ENCODE data around the gene TXNDC11. TPM values are rescaled to one million over a fixed set of nuclear protein-coding genes. Genes with fewer than 3 reads are reported as not detected.

Gene TXNDC11
- total and polyA plus RNA-seq, 2 experiments from 2014 or later = 24.5 to 25.9 TPM

DNA sequence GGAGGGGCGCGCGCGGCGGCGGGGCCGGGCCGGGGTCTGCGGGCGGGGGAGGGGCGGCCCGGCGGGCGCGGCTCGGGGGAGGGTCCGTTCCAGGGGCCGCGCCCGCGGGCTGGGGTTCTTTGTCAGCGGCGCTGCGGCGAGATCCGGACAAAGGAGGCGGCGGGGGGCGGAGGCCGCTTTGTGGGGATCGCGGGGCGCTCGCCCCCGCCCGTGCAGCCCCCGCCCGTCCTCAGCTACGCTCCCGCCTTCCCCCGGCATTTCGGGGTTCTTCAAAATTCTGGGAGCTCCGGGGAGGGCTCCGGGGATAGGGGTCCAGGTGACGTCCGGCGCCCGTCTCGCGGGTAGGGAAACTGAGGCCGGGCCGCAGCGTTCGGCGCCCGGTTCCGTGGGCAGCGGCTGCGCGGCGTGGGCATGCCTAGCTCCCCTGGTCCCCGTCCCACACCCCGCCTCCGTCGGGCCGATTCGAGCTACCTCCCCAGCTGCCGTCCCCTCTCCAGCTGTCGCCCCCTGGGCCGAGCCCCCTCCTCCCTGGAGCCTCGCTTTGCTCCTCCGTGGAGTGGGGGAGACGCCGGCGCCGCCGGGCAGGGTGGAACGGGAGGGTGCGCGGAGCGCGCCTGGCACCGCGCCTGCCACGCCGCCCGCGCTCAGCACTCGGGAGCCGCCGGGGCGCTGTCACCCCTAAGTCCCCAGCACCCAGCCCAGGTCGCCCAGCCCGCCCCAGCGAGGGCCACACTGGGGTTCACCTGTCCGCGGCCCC is 73.9 kb downstream of the TXNDC11 start:
- Histone ChIP-seq H3K4me3 (peak overlapping the region; percentile 71), H2AFZ (peak overlapping the region; percentile 18), H3K9ac (peak overlapping the region; percentile 76), H4K20me1 (ENCODE audit: insufficient read depth) (no peaks in the 10 kb centered on the region), H3K9me3 (ENCODE audit: low read depth) (no peaks in the 10 kb centered on the region), H3F3A (ENCODE audit: insufficient read depth) (peaks cover 4% of the 10 kb centered on the region; the same call in 1 of the 2 replicates), H3K4me2 (ENCODE audit: unreplicated experiment) (peak overlapping the region; percentile 60), H3K36me3 (ENCODE audit: low read depth) (no peaks in the 10 kb centered on the region), H3K9me2 (ENCODE audit: insufficient read depth) (no peaks in the 10 kb centered on the region), H3K79me2 (ENCODE audit: insufficient read depth) (no peaks in the 10 kb centered on the region), H3K4me1 (ENCODE audit: insufficient read depth) (peaks cover 7% of the 10 kb centered on the region), H3K27me3 (replicated peaks; ENCODE audit: insufficient read depth) (no peaks in the 10 kb centered on the region), H3K27ac (no peak overlapping the region)
- TF ChIP-seq EZH2 (IDR thresholded peaks at IDR 0.05; ENCODE audit: insufficient read depth, poor library complexity, severe bottlenecking) (no peak), EZH2phosphoT487 (IDR thresholded peaks at IDR 0.05; ENCODE audit: insufficient read depth, low read depth) (no peak)
- 3 to 4% methylated on average over 19 to 66 of the region's 97 CpGs for WGBS, 2 experiments (ENCODE audit: low coverage in 1 of 2, low lambda C conversion rate in 2 of 2, missing lambda C conversion rate in 2 of 2)
- in situ Hi-C loops (cut with MboI) = no loop called here
- peak; percentile 44 for DNase-seq

- Histone ChIP-seq H3K27me3 (replicated peaks; ENCODE audit: insufficient read depth) (no peaks in the 10 kb centered on the region), H3K27ac (no peak within 1 kb of the TSS), H3K79me2 (ENCODE audit: insufficient read depth) (no peaks in the 10 kb centered on the region), H3K4me1 (ENCODE audit: insufficient read depth) (peaks cover 7% of the 10 kb centered on the region), H3K4me3 (peak within 1 kb of the TSS; percentile 72), H3K9me2 (ENCODE audit: insufficient read depth) (no peaks in the 10 kb centered on the region), H3F3A (ENCODE audit: insufficient read depth) (peaks cover 4% of the 10 kb centered on the region; the same call in 1 of the 2 replicates), H3K36me3 (ENCODE audit: low read depth) (no peaks in the 10 kb centered on the region), H3K9ac (peak within 1 kb of the TSS; percentile 76), H4K20me1 (ENCODE audit: insufficient read depth) (no peaks in the 10 kb centered on the region), H2AFZ (peak within 1 kb of the TSS; percentile 95), H3K4me2 (ENCODE audit: unreplicated experiment) (peak within 1 kb of the TSS; percentile 65), H3K9me3 (ENCODE audit: low read depth) (no peaks in the 10 kb centered on the region)
- in situ Hi-C loops (cut with MboI) = no loop called here
- peak; percentile 93 for DNase-seq
- no peak for TF ChIP-seq EZH2phosphoT487 (IDR thresholded peaks at IDR 0.05; ENCODE audit: insufficient read depth, low read depth)
- no peak for TF ChIP-seq EZH2 (IDR thresholded peaks at IDR 0.05; ENCODE audit: insufficient read depth, poor library complexity, severe bottlenecking)
- 14 to 17% methylated on average over 33 to 40 of the region's 93 CpGs for WGBS, 2 experiments (ENCODE audit: low coverage in 1 of 2, low lambda C conversion rate in 2 of 2, missing lambda C conversion rate in 2 of 2)
Observed at GRCh38 chr16:11667824-11668622, 74.6 kb downstream of the TXNDC11 start, which contains the start of gene SNN. Gene SNN (plus strand): TSS chr16:11668455. CDS start chr16:11676060, 7,605 bp downstream.

DNA sequence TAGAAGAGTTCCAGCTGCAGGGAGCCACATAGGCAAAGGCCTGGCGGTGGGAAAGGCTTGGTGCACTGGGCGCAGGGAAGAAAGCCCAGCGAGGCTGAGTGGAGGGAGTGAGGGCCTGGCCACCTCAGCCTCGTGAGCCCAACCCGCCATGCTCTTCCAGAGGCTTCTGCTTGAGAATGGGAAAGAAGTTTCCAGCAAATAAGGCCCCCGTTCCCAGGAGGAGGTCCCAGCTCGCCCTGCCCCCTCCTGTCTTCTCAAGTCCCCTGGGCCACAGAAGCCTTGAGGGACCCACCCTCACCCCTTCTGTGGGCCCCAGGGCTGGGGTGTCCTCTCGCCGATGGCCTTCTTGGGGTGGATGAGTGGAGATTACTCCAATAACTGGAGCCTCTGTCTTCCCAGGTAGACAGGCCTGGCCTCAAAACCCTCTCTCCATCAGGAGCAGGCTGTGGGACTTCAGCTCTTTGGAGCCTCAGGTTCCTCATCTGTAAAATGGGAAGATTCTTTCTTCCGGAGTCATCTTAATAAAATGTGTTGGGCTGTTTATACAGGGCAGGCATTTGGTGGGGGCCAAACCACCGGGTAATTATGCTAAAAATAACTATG is 75.3 kb downstream of the TXNDC11 start:
- Histone ChIP-seq H3K27me3 (replicated peaks; ENCODE audit: insufficient read depth) (no peaks in the 10 kb centered on the region), H3K9me3 (ENCODE audit: low read depth) (no peaks in the 10 kb centered on the region), H3K4me1 (ENCODE audit: insufficient read depth) (peaks cover 7% of the 10 kb centered on the region), H3K79me2 (ENCODE audit: insufficient read depth) (no peaks in the 10 kb centered on the region), H3K27ac (no peak overlapping the region), H3K9me2 (ENCODE audit: insufficient read depth) (no peaks in the 10 kb centered on the region), H3K36me3 (ENCODE audit: low read depth) (no peaks in the 10 kb centered on the region), H3K4me2 (ENCODE audit: unreplicated experiment) (no peak overlapping the region), H3K9ac (no peak overlapping the region), H3K4me3 (no peak overlapping the region; the same call in 1 of the 2 replicates), H4K20me1 (ENCODE audit: insufficient read depth) (no peaks in the 10 kb centered on the region), H3F3A (ENCODE audit: insufficient read depth) (peaks cover 4% of the 10 kb centered on the region; the same call in 1 of the 2 replicates), H2AFZ (no peak overlapping the region)
- in situ Hi-C loops (cut with MboI) = no loop called here
- TF ChIP-seq EZH2 (IDR thresholded peaks at IDR 0.05; ENCODE audit: insufficient read depth, poor library complexity, severe bottlenecking) (no peak), EZH2phosphoT487 (IDR thresholded peaks at IDR 0.05; ENCODE audit: insufficient read depth, low read depth) (no peak)
- peak; percentile 20 for DNase-seq
- 91 to 95% methylated on average over 11 of the region's 11 CpGs for whole genome bisulfite sequencing, 2 experiments (ENCODE audit: low coverage in 1 of 2, low lambda C conversion rate in 2 of 2, missing lambda C conversion rate in 2 of 2)

All from GM23248 (cell line).